Keratinocyte (primary cell): Measurements from ENCODE around the gene GOSR1. TPM values are rescaled to one million over a fixed set of nuclear protein-coding genes. Genes with fewer than 3 reads are reported as not detected.

ENCODE experiments used
- DNase-seq: peaks from one replicate; pipeline ENCODE4 v3.0.0-alpha.2; 2011; ENCODE audit warnings: low read depth, missing footprints, low spot score
- FAIRE-seq: peaks from 2 replicates; lab custom pipeline; 2011; peaks lifted over from hg19 to GRCh38; lab: Jason Lieb, UNC
- H2AFZ ChIP-seq: 2 replicates; pipeline ENCODE4 v1.6.0; 2012; ENCODE audit warnings: low read length, control low read depth, inconsistent platforms; ENCODE audit not compliant: control insufficient read depth
- H3K27ac ChIP-seq: 2 replicates; pipeline ENCODE4 v1.5.1; 2011; ENCODE audit warnings: low read length; ENCODE audit not compliant: control insufficient read depth, insufficient read depth
- H3K27me3 ChIP-seq: 3 replicates; pipeline ENCODE4 v1.6.0; 2011; ENCODE audit warnings: low read length; ENCODE audit not compliant: control insufficient read depth, insufficient read depth; ENCODE audit errors: extremely low read depth
- H3K36me3 ChIP-seq, 2 experiments: 2 replicates in 1 of 2; 3 replicates in 1 of 2; pipeline ENCODE4 v1.5.1; 2011; ENCODE audit warnings: low read length in 2 of 2, mild to moderate bottlenecking in 1 of 2; ENCODE audit not compliant: control insufficient read depth in 2 of 2, insufficient read depth in 2 of 2; ENCODE audit errors: extremely low read depth in 1 of 2
- H3K4me1 ChIP-seq: 3 replicates; pipeline ENCODE4 v1.5.1; 2011; ENCODE audit warnings: low read length; ENCODE audit not compliant: control insufficient read depth, insufficient read depth; ENCODE audit errors: extremely low read depth
- H3K4me2 ChIP-seq: 3 replicates; pipeline ENCODE4 v1.6.0; 2011; ENCODE audit warnings: low read depth, low read length; ENCODE audit not compliant: control insufficient read depth, insufficient read depth; ENCODE audit errors: extremely low read depth
- H3K4me3 ChIP-seq, 3 experiments: fragments of 200-600 bp in 1 of 3; sonication (generic) in 1 of 3; 2 replicates in 2 of 3; 3 replicates in 1 of 3; pipeline ENCODE4 v1.5.1; 2011 to 2016; ENCODE audit warnings: low read length in 3 of 3, mild to moderate bottlenecking in 3 of 3, control low read depth in 2 of 3, inconsistent platforms in 1 of 3, low read depth in 1 of 3, mixed read lengths in 1 of 3, mixed run types in 1 of 3, moderate library complexity in 1 of 3; ENCODE audit not compliant: control insufficient read depth in 2 of 3, insufficient read depth in 2 of 3; ENCODE audit errors: extremely low read depth in 1 of 3
- H3K79me2 ChIP-seq: 2 replicates; pipeline ENCODE4 v1.6.0; 2012; ENCODE audit warnings: low read length; ENCODE audit not compliant: control insufficient read depth, insufficient read depth
- H3K9ac ChIP-seq: 3 replicates; pipeline ENCODE4 v1.6.0; 2011; ENCODE audit warnings: low read length; ENCODE audit not compliant: control insufficient read depth, insufficient read depth; ENCODE audit errors: extremely low read depth
- H3K9me1 ChIP-seq: 3 replicates; pipeline ENCODE4 v1.6.0; 2011; ENCODE audit warnings: low read length; ENCODE audit not compliant: control insufficient read depth, insufficient read depth; ENCODE audit errors: extremely low read depth
- H3K9me3 ChIP-seq: 2 replicates; pipeline ENCODE4 v1.5.1; 2012; ENCODE audit warnings: low read depth, low read length; ENCODE audit not compliant: control insufficient read depth
- H4K20me1 ChIP-seq: 3 replicates; pipeline ENCODE4 v1.6.0; 2011; ENCODE audit warnings: low read length; ENCODE audit not compliant: control insufficient read depth, insufficient read depth; ENCODE audit errors: extremely low read depth
- CTCF ChIP-seq, 3 experiments: IDR thresholded peaks in 1 of 3; conservative IDR thresholded peaks in 1 of 3; optimal IDR thresholded peaks in 1 of 3; 2 replicates in 2 of 3; 3 replicates in 1 of 3; pipeline versions ENCODE3 to v1.5.1; 2011; ENCODE audit warnings: low read length in 3 of 3, mild to moderate bottlenecking in 3 of 3, moderate library complexity in 2 of 3, control low read depth in 1 of 3, inconsistent platforms in 1 of 3; ENCODE audit not compliant: insufficient read depth in 2 of 3; ENCODE audit errors: extremely low read depth in 1 of 3
- EZH2 ChIP-seq: IDR thresholded peaks from one replicate; pipeline ENCODE4 v1.6.1; 2012; ENCODE audit warnings: inconsistent platforms, mild to moderate bottlenecking, low read length, moderate library complexity
- dilution Hi-C: fragments of 300-500 bp; cut with MboI; formaldehyde crosslinking; loops from one replicate; pipeline ENCODE4 v1.7.0; 2020; ENCODE audit warnings: low sequenced_read_pairs; ENCODE audit not compliant: extremely low pct_ligation_motif_present
- polyA plus RNA-seq, 5 experiments: library from polyadenylated mRNA; depleted of rRNA in 3 of 5; stranded (reverse) in 3 of 5; stranded (forward) in 1 of 5; unstranded in 1 of 5; fragments of >200 nt; gene quantifications; 1 replicate in 1 of 5; 2 replicates in 3 of 5; 3 replicates in 1 of 5; pipeline versions ENCODE4 v1.2.1 to v1.2.3, GENCODE V29; 2011 to 2012; ENCODE audit warnings: missing spikeins in 2 of 5, low read depth in 1 of 5, low replicate concordance in 1 of 5

The GOSR1 gene
- polyA plus RNA-seq, 1 donor (not counting 4 experiments of a cell fraction or from before 2014, with no cell fraction given): 24.5 TPM

- Histone ChIP-seq H2AFZ (no peak overlapping the region), H3K27ac (no peak overlapping the region), H3K27me3 (no peaks in the 10 kb centered on the region), H3K79me2 (peaks cover 5% of the 10 kb centered on the region), H3K4me1 (peaks cover 9% of the 10 kb centered on the region), H3K9ac (no peak overlapping the region), H3K9me1 (no peaks in the 10 kb centered on the region), H3K4me3 (no peak overlapping the region), H3K36me3 (peaks cover 0 to 2% of the 10 kb centered on the region in 2 experiments), H3K4me2 (no peak overlapping the region), H4K20me1 (no peaks in the 10 kb centered on the region), H3K9me3 (no peaks in the 10 kb centered on the region)
- dilution Hi-C loops: loop anchor here (5.0 kb wide), 1 partner anchor 76 kb away; no protein-coding TSS in a partner anchor
- FAIRE-seq (no peak), DNase-seq (no peak)
- TF ChIP-seq EZH2: no peak
- no peak for TF ChIP-seq CTCF (optimal IDR thresholded peaks at IDR 0.05 in 1 of 3, IDR thresholded peaks at IDR 0.05 in 1 of 3, conservative IDR thresholded peaks at IDR 0.05 in 1 of 3; ENCODE audit: extremely low read depth in 1 of 3, insufficient read depth in 2 of 3, low read length in 3 of 3)
Observed at GRCh38 chr17:30468465-30468864, 8.7 kb upstream of the GOSR1 start.

GRCh38 chr17:30472238-30472890 lies 4.8 kb upstream of the GOSR1 start:
- FAIRE-seq (peak; percentile 84), DNase-seq (no peak)
- H3K36me3 ChIP-seq: peaks cover 0 to 2% of the 10 kb centered on the region in 2 experiments
- no peaks in the 10 kb centered on the region for H3K9me3 ChIP-seq
- H3K4me3 ChIP-seq: peak overlapping the region; percentile 42 to 90 (median 88)
- dilution Hi-C loops: no loop called here
- no peak for TF ChIP-seq EZH2
- no peak for TF ChIP-seq CTCF (optimal IDR thresholded peaks at IDR 0.05 in 1 of 3, IDR thresholded peaks at IDR 0.05 in 1 of 3, conservative IDR thresholded peaks at IDR 0.05 in 1 of 3; ENCODE audit: extremely low read depth in 1 of 3, insufficient read depth in 2 of 3, low read length in 3 of 3)
- H3K9ac ChIP-seq: peak overlapping the region; percentile 79
- no peaks in the 10 kb centered on the region for H3K27me3 ChIP-seq
- no peaks in the 10 kb centered on the region for H4K20me1 ChIP-seq
- peak overlapping the region; percentile 95 for H2AFZ ChIP-seq
- H3K27ac ChIP-seq: peak overlapping the region; percentile 72
- peak overlapping the region; percentile 99 for H3K4me2 ChIP-seq
- H3K9me1 ChIP-seq: no peaks in the 10 kb centered on the region
- peaks cover 13% of the 10 kb centered on the region for H3K4me1 ChIP-seq
- peaks cover 6% of the 10 kb centered on the region for H3K79me2 ChIP-seq
